Endothelial cell of umbilical vein (primary cell): ENCODE results near the gene HIVEP3.

Experiments used
- CTCF ChIP-seq, 2 donors: IDR thresholded peaks; 1 replicate in 1 of 2; 2 replicates in 1 of 2; pipeline ENCODE4 v1.5.1; 2011; ENCODE audit warnings: low read length in 2 of 2, mild to moderate bottlenecking in 2 of 2, moderate library complexity in 2 of 2, control low read depth in 1 of 2, inconsistent platforms in 1 of 2, low read depth in 1 of 2; ENCODE audit not compliant: insufficient read depth in 1 of 2; ENCODE audit errors: extremely low read depth in 1 of 2
- EZH2 ChIP-seq: IDR thresholded peaks from 2 replicates; pipeline ENCODE4 v1.6.1; 2012; ENCODE audit warnings: borderline replicate concordance, low read depth, mild to moderate bottlenecking, moderate library complexity, low read length, inconsistent platforms; ENCODE audit not compliant: severe bottlenecking
- MAX ChIP-seq: IDR thresholded peaks from 2 replicates; pipeline ENCODE4 v1.6.1; 2011; ENCODE audit not compliant: insufficient read depth, insufficient read length
- MYC ChIP-seq: IDR thresholded peaks from one replicate; pipeline ENCODE4 v1.6.1; 2011; ENCODE audit warnings: mild to moderate bottlenecking, low read depth, low read length
- POLR2A ChIP-seq: IDR thresholded peaks from 2 replicates; pipeline ENCODE4 v1.6.1; 2012; ENCODE audit warnings: low read depth, mild to moderate bottlenecking, control low read depth, low read length
- POLR2AphosphoS5 ChIP-seq: IDR thresholded peaks from 2 replicates; pipeline ENCODE4 v1.6.1; 2012; ENCODE audit warnings: low read depth, mild to moderate bottlenecking, control low read depth, low read length, moderate library complexity; ENCODE audit not compliant: insufficient read depth

- TF ChIP-seq CTCF (IDR thresholded peaks at IDR 0.05; ENCODE audit: extremely low read depth in 1 of 2, insufficient read depth in 1 of 2, low read depth in 1 of 2, low read length in 2 of 2) (no peak), POLR2A (no peak), POLR2AphosphoS5 (no peak), MYC (no peak), MAX (no peak), EZH2 (no peak)
Measured at GRCh38 chr1:41529621-41530395, 388.9 kb downstream of the HIVEP3 start.
